ENCODE results near the gene HAUS2.

The HAUS2 gene

DNA sequence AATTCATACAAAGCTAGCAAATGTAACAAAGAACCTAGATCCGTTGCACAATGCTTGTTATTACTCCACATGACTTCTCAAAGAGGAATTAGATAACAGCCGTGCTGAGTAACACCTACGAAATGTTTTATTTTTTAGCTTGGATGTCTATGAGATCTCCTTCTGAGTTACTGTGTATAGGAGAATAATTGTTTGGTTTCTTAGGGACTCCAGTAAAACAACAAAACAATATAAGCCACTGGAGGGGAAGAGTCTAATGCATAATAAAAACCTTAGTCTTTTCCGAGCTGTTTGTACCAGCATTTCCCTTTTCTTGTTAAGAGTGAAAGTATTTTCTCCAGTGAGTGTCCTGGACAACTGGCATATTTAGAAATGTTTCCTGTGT lies 37.6 kb upstream of the HAUS2 start:
- Histone ChIP-seq H2AK5ac (ENCODE audit: low read length, severe bottlenecking) (no peak overlapping the region), H3K27ac (ENCODE audit: low read length, poor library complexity, severe bottlenecking) (no peak overlapping the region), H2AFZ (ENCODE audit: low read depth, low read length) (no peak overlapping the region), H2BK5ac (ENCODE audit: low read depth, low read length, poor library complexity, severe bottlenecking) (no peak overlapping the region), H3K9me3 (ENCODE audit: control insufficient read depth, low read length) (no peaks in the 10 kb centered on the region), H4K8ac (ENCODE audit: low read length) (no peak overlapping the region), H3K9ac (ENCODE audit: low read length) (peak overlapping the region; percentile 56), H3K27me3 (ENCODE audit: control insufficient read depth in 1 of 2, insufficient read depth in 1 of 2, low read length in 2 of 2) (no peaks in the 10 kb centered on the region), H2BK120ac (ENCODE audit: low read depth, low read length) (no peak overlapping the region), H2BK12ac (ENCODE audit: low read length in 2 of 2) (no peak overlapping the region), H3K4ac (ENCODE audit: low read depth in 1 of 2, low read length in 2 of 2) (no peak overlapping the region), H3K79me1 (replicated peaks; ENCODE audit: low read length, poor library complexity, severe bottlenecking) (peaks cover 22% of the 10 kb centered on the region), H3K4me2 (ENCODE audit: low read length, poor library complexity, severe bottlenecking) (no peak overlapping the region), H3K4me1 (ENCODE audit: control insufficient read depth, insufficient read depth, low read depth, low read length) (no peaks in the 10 kb centered on the region), H4K91ac (ENCODE audit: low read length) (no peak overlapping the region), H3K18ac (ENCODE audit: low read depth in 1 of 2, low read length in 2 of 2) (no peak overlapping the region), H3K36me3 (ENCODE audit: control insufficient read depth in 1 of 2, insufficient read depth in 2 of 2, low read depth in 1 of 2, low read length in 2 of 2) (peaks cover 13 to 33% of the 10 kb centered on the region in 2 experiments), H3K14ac (ENCODE audit: low read length in 2 of 2) (no peak overlapping the region), H3K23ac (ENCODE audit: low read length in 2 of 2) (no peak overlapping the region), H2BK15ac (ENCODE audit: low read depth, poor library complexity, severe bottlenecking) (no peak overlapping the region), H3K4me3 (ENCODE audit: insufficient read depth in 1 of 2, low read depth in 1 of 2, low read length in 2 of 2) (no peak overlapping the region)
- peak; percentile 51 for DNase-seq
- WGBS: 78% methylated on average over 3 of the region's 4 CpGs

DNA sequence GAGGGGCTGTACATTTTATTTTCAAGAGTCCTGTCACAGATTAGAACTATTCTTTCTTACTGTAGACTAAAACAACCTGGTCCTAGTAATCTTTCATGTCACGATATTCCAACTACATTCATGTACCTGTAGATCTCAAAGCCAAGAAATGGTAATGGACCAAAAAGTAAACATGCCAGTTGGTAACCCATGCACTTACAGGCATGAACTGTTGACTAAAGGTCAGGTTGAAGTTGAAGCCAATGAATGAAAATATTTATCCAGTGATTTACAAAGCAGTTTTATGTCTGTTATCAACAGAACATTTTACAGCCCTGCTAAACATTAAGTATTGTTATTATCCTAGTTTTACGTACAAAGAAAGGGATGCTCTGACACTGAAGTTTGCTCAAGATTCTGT lies 25.3 kb upstream of the HAUS2 start:
- 100% methylated on average over 1 of the region's 2 CpGs for WGBS
- no peak overlapping the region for H4K91ac ChIP-seq (ENCODE audit: low read length)
- H3K9ac ChIP-seq (ENCODE audit: low read length): no peak overlapping the region
- no peak overlapping the region for H3K14ac ChIP-seq (ENCODE audit: low read length in 2 of 2)
- no peak overlapping the region for H2BK12ac ChIP-seq (ENCODE audit: low read length in 2 of 2)
- H3K4me3 ChIP-seq (ENCODE audit: insufficient read depth in 1 of 2, low read depth in 1 of 2, low read length in 2 of 2): no peak overlapping the region
- no peak overlapping the region for H3K4me2 ChIP-seq (ENCODE audit: low read length, poor library complexity, severe bottlenecking)
- no peak overlapping the region for H2BK5ac ChIP-seq (ENCODE audit: low read depth, low read length, poor library complexity, severe bottlenecking)
- peaks cover 21 to 58% of the 10 kb centered on the region in 2 experiments for H3K36me3 ChIP-seq (ENCODE audit: control insufficient read depth in 1 of 2, insufficient read depth in 2 of 2, low read depth in 1 of 2, low read length in 2 of 2)
- H3K4ac ChIP-seq (ENCODE audit: low read depth in 1 of 2, low read length in 2 of 2): no peak overlapping the region
- H3K23ac ChIP-seq (ENCODE audit: low read length in 2 of 2): no peak overlapping the region
- no peak overlapping the region for H3K18ac ChIP-seq (ENCODE audit: low read depth in 1 of 2, low read length in 2 of 2)
- H4K8ac ChIP-seq (ENCODE audit: low read length): no peak overlapping the region
- no peak overlapping the region for H2BK15ac ChIP-seq (ENCODE audit: low read depth, poor library complexity, severe bottlenecking)
- DNase-seq: no peak
- no peaks in the 10 kb centered on the region for H3K27me3 ChIP-seq (ENCODE audit: control insufficient read depth in 1 of 2, insufficient read depth in 1 of 2, low read length in 2 of 2)
- no peaks in the 10 kb centered on the region for H3K9me3 ChIP-seq (ENCODE audit: control insufficient read depth, low read length)
- H3K79me1 ChIP-seq (replicated peaks; ENCODE audit: low read length, poor library complexity, severe bottlenecking): peaks cover 3% of the 10 kb centered on the region
- no peak overlapping the region for H2AFZ ChIP-seq (ENCODE audit: low read depth, low read length)
- no peaks in the 10 kb centered on the region for H3K4me1 ChIP-seq (ENCODE audit: control insufficient read depth, insufficient read depth, low read depth, low read length)
- no peak overlapping the region for H3K27ac ChIP-seq (ENCODE audit: low read length, poor library complexity, severe bottlenecking)
- H2AK5ac ChIP-seq (ENCODE audit: low read length, severe bottlenecking): no peak overlapping the region
- H2BK120ac ChIP-seq (ENCODE audit: low read depth, low read length): no peak overlapping the region

- Histone ChIP-seq H2AFZ (ENCODE audit: low read depth, low read length) (no peak overlapping the region), H3K23ac (ENCODE audit: low read length in 2 of 2) (no peak overlapping the region), H3K79me1 (replicated peaks; ENCODE audit: low read length, poor library complexity, severe bottlenecking) (peaks cover 1% of the 10 kb centered on the region), H3K4ac (ENCODE audit: low read depth in 1 of 2, low read length in 2 of 2) (no peak overlapping the region), H3K36me3 (ENCODE audit: control insufficient read depth in 1 of 2, insufficient read depth in 2 of 2, low read depth in 1 of 2, low read length in 2 of 2) (peaks cover 22 to 70% of the 10 kb centered on the region in 2 experiments), H2AK5ac (ENCODE audit: low read length, severe bottlenecking) (no peak overlapping the region), H2BK5ac (ENCODE audit: low read depth, low read length, poor library complexity, severe bottlenecking) (no peak overlapping the region), H3K9ac (ENCODE audit: low read length) (no peak overlapping the region), H3K4me3 (ENCODE audit: insufficient read depth in 1 of 2, low read depth in 1 of 2, low read length in 2 of 2) (no peak overlapping the region), H2BK15ac (ENCODE audit: low read depth, poor library complexity, severe bottlenecking) (no peak overlapping the region), H3K27me3 (ENCODE audit: control insufficient read depth in 1 of 2, insufficient read depth in 1 of 2, low read length in 2 of 2) (no peaks in the 10 kb centered on the region), H3K9me3 (ENCODE audit: control insufficient read depth, low read length) (no peaks in the 10 kb centered on the region), H2BK12ac (ENCODE audit: low read length in 2 of 2) (no peak overlapping the region), H4K8ac (ENCODE audit: low read length) (no peak overlapping the region), H3K27ac (ENCODE audit: low read length, poor library complexity, severe bottlenecking) (no peak overlapping the region), H3K14ac (ENCODE audit: low read length in 2 of 2) (no peak overlapping the region), H3K4me2 (ENCODE audit: low read length, poor library complexity, severe bottlenecking) (no peak overlapping the region), H4K91ac (ENCODE audit: low read length) (no peak overlapping the region), H3K18ac (ENCODE audit: low read depth in 1 of 2, low read length in 2 of 2) (no peak overlapping the region), H3K4me1 (ENCODE audit: control insufficient read depth, insufficient read depth, low read depth, low read length) (no peaks in the 10 kb centered on the region), H2BK120ac (ENCODE audit: low read depth, low read length) (no peak overlapping the region)
- WGBS: 79% methylated on average over 2 of the region's 3 CpGs
- peak; percentile 17 for DNase-seq
These were observed 19.7 kb upstream of the HAUS2 start for GRCh38 chr15:42528970-42529369.

DNA sequence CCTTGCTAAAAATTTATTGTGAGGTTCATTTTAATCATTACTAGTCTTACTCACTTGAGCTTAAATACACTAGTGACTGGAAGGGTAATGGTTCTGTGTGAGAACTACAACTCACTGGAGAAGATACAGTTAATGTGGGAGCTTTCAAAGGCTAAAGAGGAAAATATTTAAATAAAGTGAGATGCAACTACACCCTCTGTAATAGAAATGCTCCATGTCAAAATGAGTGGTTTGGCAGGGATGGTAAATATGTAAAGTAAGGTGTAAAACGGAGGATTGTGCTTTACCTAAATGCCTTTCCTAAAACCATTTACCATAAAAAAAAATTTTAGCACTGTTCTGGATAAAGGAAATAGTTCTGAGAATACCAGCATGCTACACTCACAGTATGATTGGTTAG lies 15.4 kb upstream of the HAUS2 start:
- Histone ChIP-seq H2BK5ac (ENCODE audit: low read depth, low read length, poor library complexity, severe bottlenecking) (no peak overlapping the region), H4K91ac (ENCODE audit: low read length) (no peak overlapping the region), H3K18ac (ENCODE audit: low read depth in 1 of 2, low read length in 2 of 2) (no peak overlapping the region), H3K9ac (ENCODE audit: low read length) (no peak overlapping the region), H3K9me3 (ENCODE audit: control insufficient read depth, low read length) (no peaks in the 10 kb centered on the region), H3K4me1 (ENCODE audit: control insufficient read depth, insufficient read depth, low read depth, low read length) (no peaks in the 10 kb centered on the region), H3K36me3 (ENCODE audit: control insufficient read depth in 1 of 2, insufficient read depth in 2 of 2, low read depth in 1 of 2, low read length in 2 of 2) (peaks cover 10 to 90% of the 10 kb centered on the region in 2 experiments), H2BK120ac (ENCODE audit: low read depth, low read length) (no peak overlapping the region), H2AK5ac (ENCODE audit: low read length, severe bottlenecking) (no peak overlapping the region), H2BK15ac (ENCODE audit: low read depth, poor library complexity, severe bottlenecking) (no peak overlapping the region), H4K8ac (ENCODE audit: low read length) (no peak overlapping the region), H3K14ac (ENCODE audit: low read length in 2 of 2) (no peak overlapping the region), H3K23ac (ENCODE audit: low read length in 2 of 2) (no peak overlapping the region), H3K79me1 (replicated peaks; ENCODE audit: low read length, poor library complexity, severe bottlenecking) (no peaks in the 10 kb centered on the region), H2BK12ac (ENCODE audit: low read length in 2 of 2) (no peak overlapping the region), H3K4me2 (ENCODE audit: low read length, poor library complexity, severe bottlenecking) (no peak overlapping the region), H3K4ac (ENCODE audit: low read depth in 1 of 2, low read length in 2 of 2) (no peak overlapping the region), H3K27me3 (ENCODE audit: control insufficient read depth in 1 of 2, insufficient read depth in 1 of 2, low read length in 2 of 2) (no peaks in the 10 kb centered on the region), H3K4me3 (ENCODE audit: insufficient read depth in 1 of 2, low read depth in 1 of 2, low read length in 2 of 2) (no peak overlapping the region), H2AFZ (ENCODE audit: low read depth, low read length) (no peak overlapping the region), H3K27ac (ENCODE audit: low read length, poor library complexity, severe bottlenecking) (no peak overlapping the region)
- DNase-seq: no peak
- no CpG with 5 or more reads among the region's 1 CpG for WGBS

Data from mesenchymal stem cell (in vitro differentiated cells and primary cell).